KBM-7 (cell line): ENCODE data around the gene FOXP4.

ENCODE experiments used
- DNase-seq: peaks from one replicate; pipeline ENCODE4 v3.0.0-alpha.2; 2015
- in situ Hi-C: fragments of 300-500 bp; cut with MboI; formaldehyde crosslinking; loops from 2 replicates; pipeline ENCODE4 v1.14.3; 2020; ENCODE audit warnings: low sequenced_read_pairs, low pct_unique_long_range_greater_than_20kb, mixed read lengths

FOXP4 gene

GRCh38 chr6:41634657-41635056, 88.5 kb downstream of the FOXP4 start:
- in situ Hi-C loops, result no loop called here
- peak; percentile 32 for DNase-seq

- DNase-seq, result no peak
- in situ Hi-C loops, result no loop called here
These were observed 89.2 kb downstream of the FOXP4 start for GRCh38 chr6:41635365-41635764.

GRCh38 chr6:41636833-41637193, 90.6 kb downstream of the FOXP4 start:
- no peak for DNase-seq
- in situ Hi-C loops, result no loop called here

GRCh38 chr6:41637194-41638001, 91.2 kb downstream of the FOXP4 start:
- DNase-seq, result no peak
- in situ Hi-C loops, result no loop called here

GRCh38 chr6:41638002-41638934, 92.1 kb downstream of the FOXP4 start, which contains the start of gene MDFI:
Gene MDFI (plus strand): TSS chr6:41638468. CDS start chr6:41638750, 282 bp downstream.
- in situ Hi-C loops, result no loop called here
- peak; percentile 39 for DNase-seq

GRCh38 chr6:41638935-41639808, 93.0 kb downstream of the FOXP4 start:
- in situ Hi-C loops, result no loop called here
- DNase-seq, result peak; percentile 72

GRCh38 chr6:41639809-41640371, 93.7 kb downstream of the FOXP4 start:
- no peak for DNase-seq
- in situ Hi-C loops, result no loop called here

- DNase-seq, result no peak
- in situ Hi-C loops, result no loop called here
These were observed 94.2 kb downstream of the FOXP4 start for GRCh38 chr6:41640426-41640825.

- no peak for DNase-seq
- in situ Hi-C loops, result no loop called here
These were observed 95.3 kb downstream of the FOXP4 start for GRCh38 chr6:41641352-41641925.

GRCh38 chr6:41642090-41642959, 96.1 kb downstream of the FOXP4 start:
- DNase-seq, result peak; percentile 35
- in situ Hi-C loops, result no loop called here

GRCh38 chr6:41642960-41643898, 97.0 kb downstream of the FOXP4 start:
- in situ Hi-C loops, result no loop called here
- no peak for DNase-seq

GRCh38 chr6:41643899-41644269, 97.7 kb downstream of the FOXP4 start:
- in situ Hi-C loops, result no loop called here

GRCh38 chr6:41644297-41644879, 98.2 kb downstream of the FOXP4 start:
- in situ Hi-C loops, result no loop called here
- no peak for DNase-seq

More at GRCh38 chr6:41643899-41644269, 97.7 kb downstream of the FOXP4 start:
- DNase-seq, result no peak

GRCh38 chr6:41645007-41645618, 98.9 kb downstream of the FOXP4 start:
- in situ Hi-C loops, result no loop called here
- no peak for DNase-seq

- no peak for DNase-seq
- in situ Hi-C loops, result no loop called here
These were observed 100.0 kb downstream of the FOXP4 start for GRCh38 chr6:41646026-41646795.
